ENCODE results near the gene ENKUR.

Gene ENKUR

DNA sequence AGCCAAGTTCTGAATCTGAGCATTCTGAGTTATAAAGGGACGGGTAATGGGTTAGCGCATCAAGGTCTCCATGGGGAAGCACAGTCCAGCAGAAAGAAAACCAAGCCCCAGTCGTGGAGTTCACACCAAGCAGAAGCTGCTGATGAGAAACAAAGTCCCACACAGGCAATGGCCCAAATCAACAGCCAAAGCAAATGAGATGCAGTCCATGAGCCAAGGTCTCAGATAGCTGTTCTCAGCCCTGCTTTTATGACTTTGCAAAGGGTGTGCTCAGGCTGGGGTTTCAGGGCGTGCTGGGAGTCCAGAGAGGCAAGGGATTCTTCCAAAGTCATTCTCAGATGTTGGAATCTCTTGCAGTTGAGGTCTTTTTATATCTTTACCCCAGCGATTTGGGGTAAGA lies 32.5 kb upstream of the ENKUR start:
- H3K9me3 Mint-ChIP-seq = peaks cover 14% of the 10 kb centered on the region
- H3K27ac Mint-ChIP-seq = no peak overlapping the region
- no peaks in the 10 kb centered on the region for H3K4me1 Mint-ChIP-seq
- H3K4me3 Mint-ChIP-seq = no peak overlapping the region
- no peaks in the 10 kb centered on the region for H3K27me3 Mint-ChIP-seq (ENCODE audit: low read depth, poor library complexity)
- TF ChIP-seq, protein P1, sequence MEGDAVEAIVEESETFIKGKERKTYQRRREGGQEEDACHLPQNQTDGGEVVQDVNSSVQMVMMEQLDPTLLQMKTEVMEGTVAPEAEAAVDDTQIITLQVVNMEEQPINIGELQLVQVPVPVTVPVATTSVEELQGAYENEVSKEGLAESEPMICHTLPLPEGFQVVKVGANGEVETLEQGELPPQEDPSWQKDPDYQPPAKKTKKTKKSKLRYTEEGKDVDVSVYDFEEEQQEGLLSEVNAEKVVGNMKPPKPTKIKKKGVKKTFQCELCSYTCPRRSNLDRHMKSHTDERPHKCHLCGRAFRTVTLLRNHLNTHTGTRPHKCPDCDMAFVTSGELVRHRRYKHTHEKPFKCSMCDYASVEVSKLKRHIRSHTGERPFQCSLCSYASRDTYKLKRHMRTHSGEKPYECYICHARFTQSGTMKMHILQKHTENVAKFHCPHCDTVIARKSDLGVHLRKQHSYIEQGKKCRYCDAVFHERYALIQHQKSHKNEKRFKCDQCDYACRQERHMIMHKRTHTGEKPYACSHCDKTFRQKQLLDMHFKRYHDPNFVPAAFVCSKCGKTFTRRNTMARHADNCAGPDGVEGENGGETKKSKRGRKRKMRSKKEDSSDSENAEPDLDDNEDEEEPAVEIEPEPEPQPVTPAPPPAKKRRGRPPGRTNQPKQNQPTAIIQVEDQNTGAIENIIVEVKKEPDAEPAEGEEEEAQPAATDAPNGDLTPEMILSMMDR (IDR thresholded peaks at IDR 0.05) = no peak
- DNase-seq = no peak
- H3K36me3 Mint-ChIP-seq (ENCODE audit: low read depth) = no peaks in the 10 kb centered on the region

DNA sequence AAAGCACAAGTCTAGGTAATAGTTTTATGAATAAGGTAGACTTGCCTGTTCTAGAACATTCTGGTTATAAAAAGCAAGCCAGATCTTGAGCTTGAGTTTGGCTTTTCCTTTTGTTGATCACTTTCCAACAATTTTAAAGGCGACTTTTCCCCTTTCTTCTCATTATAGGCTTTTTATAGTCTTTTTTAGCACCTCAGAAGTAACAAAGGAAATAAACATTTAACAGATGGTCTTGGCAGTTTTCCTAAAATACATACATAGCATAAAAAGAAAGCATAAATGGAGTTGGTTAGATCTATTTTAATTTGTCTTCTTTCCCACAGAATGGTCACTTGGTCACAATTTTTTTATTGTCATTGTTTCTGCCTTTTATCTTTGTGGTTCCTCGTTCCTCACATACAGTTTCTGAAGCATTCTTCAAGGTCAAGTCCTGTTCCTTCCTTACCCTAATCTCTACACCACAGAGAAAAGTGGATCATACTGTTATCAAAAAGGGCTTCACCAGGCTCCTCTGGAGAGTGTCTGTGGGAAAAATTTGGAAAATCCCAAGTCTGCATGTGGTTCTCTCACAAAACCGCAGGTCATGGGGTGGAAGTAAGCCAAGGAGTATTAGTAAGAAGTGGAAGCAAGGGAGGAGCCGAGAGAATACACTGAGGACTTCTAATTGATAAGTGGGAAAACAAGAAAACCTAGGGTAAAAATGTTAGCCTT lies 31.8 kb upstream of the ENKUR start:
- Mint-ChIP-seq H3K27me3 (ENCODE audit: low read depth, poor library complexity) (no peaks in the 10 kb centered on the region), H3K4me1 (no peaks in the 10 kb centered on the region), H3K27ac (no peak overlapping the region), H3K9me3 (peaks cover 14% of the 10 kb centered on the region), H3K4me3 (no peak overlapping the region), H3K36me3 (ENCODE audit: low read depth) (no peaks in the 10 kb centered on the region)
- TF ChIP-seq, protein P1 (IDR thresholded peaks at IDR 0.05) = no peak
- no peak for DNase-seq

DNA sequence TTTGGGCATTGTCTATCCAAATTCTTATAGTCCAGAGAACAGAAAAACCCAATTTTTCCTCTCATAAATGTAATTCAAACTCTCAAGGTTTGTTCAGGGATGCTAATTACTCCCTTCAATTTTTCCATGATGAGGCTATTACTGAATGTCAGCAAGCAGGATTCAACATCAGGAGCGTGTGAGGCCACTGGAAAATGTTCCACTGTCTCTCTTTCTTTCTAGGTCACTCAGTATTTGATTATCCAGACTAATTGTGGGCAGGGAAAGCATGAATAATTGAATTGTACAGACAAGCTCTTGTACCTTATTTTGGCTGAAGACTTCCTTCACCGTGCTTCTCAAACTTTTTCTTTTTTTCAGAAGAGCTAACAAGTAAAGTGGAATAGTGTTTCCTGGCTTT lies 31.1 kb upstream of the ENKUR start:
- DNase-seq = no peak
- no peaks in the 10 kb centered on the region for H3K36me3 Mint-ChIP-seq (ENCODE audit: low read depth)
- TF ChIP-seq, protein P1 (IDR thresholded peaks at IDR 0.05) = no peak
- no peak overlapping the region for H3K27ac Mint-ChIP-seq
- H3K4me3 Mint-ChIP-seq = no peak overlapping the region
- H3K9me3 Mint-ChIP-seq = peaks cover 14% of the 10 kb centered on the region
- no peaks in the 10 kb centered on the region for H3K4me1 Mint-ChIP-seq
- peaks cover 2% of the 10 kb centered on the region for H3K27me3 Mint-ChIP-seq (ENCODE audit: low read depth, poor library complexity)

DNA sequence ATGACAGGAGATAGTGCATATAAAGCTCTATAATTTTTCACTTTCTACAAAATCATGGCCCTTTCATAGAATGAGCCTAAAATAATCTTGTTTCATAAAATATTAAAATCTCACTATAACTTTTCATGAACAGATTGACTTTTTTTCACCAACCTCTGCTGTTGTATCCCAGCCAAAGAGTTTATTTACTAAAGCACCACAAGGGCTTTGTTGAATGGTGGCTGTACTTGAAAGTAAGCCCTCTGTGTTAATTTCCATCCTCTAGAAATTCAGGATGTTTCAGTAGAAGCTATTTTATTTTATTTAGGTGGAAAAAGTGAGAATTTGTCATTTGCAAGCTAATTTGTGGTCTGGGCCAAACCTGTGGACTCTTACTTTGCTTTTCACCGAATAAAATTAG lies 30.7 kb upstream of the ENKUR start:
- no peak overlapping the region for H3K27ac Mint-ChIP-seq
- no peaks in the 10 kb centered on the region for H3K4me1 Mint-ChIP-seq
- no peak for DNase-seq
- TF ChIP-seq, protein P1 (IDR thresholded peaks at IDR 0.05) = no peak
- no peaks in the 10 kb centered on the region for H3K36me3 Mint-ChIP-seq (ENCODE audit: low read depth)
- H3K4me3 Mint-ChIP-seq = no peak overlapping the region
- peaks cover 2% of the 10 kb centered on the region for H3K27me3 Mint-ChIP-seq (ENCODE audit: low read depth, poor library complexity)
- peaks cover 14% of the 10 kb centered on the region for H3K9me3 Mint-ChIP-seq

DNA sequence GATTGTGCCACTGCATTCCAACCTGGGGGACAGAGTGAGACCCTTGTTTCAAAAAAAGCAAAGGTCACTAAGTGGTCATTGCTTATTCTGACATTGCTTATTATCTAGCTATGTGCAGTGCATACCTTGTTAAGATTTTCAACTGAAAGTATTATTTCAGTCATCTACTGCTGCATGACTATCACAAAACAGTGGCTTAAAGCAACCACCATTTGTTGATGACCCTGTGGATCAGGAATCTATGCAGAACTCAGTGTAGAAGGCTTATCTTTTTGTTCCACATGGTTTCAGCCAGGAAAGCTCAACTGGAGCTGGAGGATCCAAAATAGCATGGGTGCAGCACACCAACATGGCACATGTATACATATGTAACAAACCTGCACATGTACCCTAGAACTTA lies 23.6 kb upstream of the ENKUR start:
- DNase-seq = no peak
- Mint-ChIP-seq H3K27ac (no peak overlapping the region), H3K9me3 (no peaks in the 10 kb centered on the region), H3K4me1 (peaks cover 8% of the 10 kb centered on the region), H3K36me3 (ENCODE audit: low read depth) (no peaks in the 10 kb centered on the region), H3K4me3 (no peak overlapping the region), H3K27me3 (ENCODE audit: low read depth, poor library complexity) (peaks cover 5% of the 10 kb centered on the region)
- TF ChIP-seq, protein P1 (IDR thresholded peaks at IDR 0.05) = no peak

DNA sequence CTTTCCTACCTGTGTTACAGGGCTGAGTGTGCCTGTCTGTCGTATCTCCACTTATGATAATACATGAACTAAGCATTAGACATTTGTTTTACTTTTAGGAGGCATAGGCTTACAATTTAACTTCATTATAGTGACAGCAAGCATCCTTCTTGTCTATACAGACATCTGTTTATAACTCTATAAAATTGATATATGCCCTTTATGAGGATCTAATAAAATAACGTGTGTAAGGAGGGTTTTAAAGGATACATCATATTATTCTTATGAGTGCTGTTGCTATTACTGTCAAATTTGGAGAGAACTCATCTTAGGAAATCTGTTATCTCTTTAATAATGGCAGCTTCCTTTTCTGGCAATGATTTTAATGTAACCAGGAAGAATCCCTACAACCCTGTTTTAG lies 22.4 kb upstream of the ENKUR start:
- DNase-seq = no peak
- H3K27me3 Mint-ChIP-seq (ENCODE audit: low read depth, poor library complexity) = peaks cover 5% of the 10 kb centered on the region
- TF ChIP-seq, protein P1 (IDR thresholded peaks at IDR 0.05) = no peak
- H3K27ac Mint-ChIP-seq = no peak overlapping the region
- peaks cover 8% of the 10 kb centered on the region for H3K4me1 Mint-ChIP-seq
- H3K9me3 Mint-ChIP-seq = no peaks in the 10 kb centered on the region
- H3K4me3 Mint-ChIP-seq = no peak overlapping the region
- no peaks in the 10 kb centered on the region for H3K36me3 Mint-ChIP-seq (ENCODE audit: low read depth)
